ENCODE data around the gene SNX2.

The SNX2 gene

DNA sequence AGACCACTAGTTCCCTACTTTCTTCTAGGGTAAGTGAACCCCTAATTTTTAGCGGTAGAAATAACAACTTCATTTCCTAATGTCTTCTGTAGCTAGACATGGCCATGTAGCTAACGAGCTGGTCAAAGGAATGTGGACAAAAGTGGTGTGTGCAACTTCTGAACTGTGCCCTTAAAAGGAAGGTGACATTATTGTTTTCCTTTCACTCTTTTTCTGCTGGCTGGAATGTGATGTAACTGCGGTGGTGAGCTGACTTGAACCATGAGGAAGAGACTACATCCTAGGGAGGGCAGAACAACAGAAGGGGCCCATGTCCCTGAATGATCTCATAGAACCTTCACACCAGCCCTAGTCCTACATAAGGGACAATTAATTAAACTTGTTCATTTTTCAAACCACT, 1.3 kb upstream of the SNX2 start:
- no peak for DNase-seq

DNA sequence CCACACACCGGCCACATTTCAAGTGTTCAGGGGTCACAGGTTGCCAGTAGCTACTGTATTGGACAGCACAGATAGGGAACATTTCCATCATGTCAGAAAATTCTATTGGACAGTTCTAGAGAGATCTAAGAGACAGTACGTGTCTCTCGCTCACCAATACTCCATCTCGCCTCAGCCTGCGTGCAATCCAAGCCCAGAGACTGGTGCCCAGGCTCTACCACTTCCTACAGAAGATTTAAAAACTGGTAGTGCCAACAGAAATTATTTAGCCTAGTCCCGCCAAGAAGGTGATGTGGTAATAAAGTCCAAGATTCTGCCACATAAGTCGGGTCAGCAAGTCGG, 390 bp upstream of the SNX2 start:
- DNase-seq: no peak

DNA sequence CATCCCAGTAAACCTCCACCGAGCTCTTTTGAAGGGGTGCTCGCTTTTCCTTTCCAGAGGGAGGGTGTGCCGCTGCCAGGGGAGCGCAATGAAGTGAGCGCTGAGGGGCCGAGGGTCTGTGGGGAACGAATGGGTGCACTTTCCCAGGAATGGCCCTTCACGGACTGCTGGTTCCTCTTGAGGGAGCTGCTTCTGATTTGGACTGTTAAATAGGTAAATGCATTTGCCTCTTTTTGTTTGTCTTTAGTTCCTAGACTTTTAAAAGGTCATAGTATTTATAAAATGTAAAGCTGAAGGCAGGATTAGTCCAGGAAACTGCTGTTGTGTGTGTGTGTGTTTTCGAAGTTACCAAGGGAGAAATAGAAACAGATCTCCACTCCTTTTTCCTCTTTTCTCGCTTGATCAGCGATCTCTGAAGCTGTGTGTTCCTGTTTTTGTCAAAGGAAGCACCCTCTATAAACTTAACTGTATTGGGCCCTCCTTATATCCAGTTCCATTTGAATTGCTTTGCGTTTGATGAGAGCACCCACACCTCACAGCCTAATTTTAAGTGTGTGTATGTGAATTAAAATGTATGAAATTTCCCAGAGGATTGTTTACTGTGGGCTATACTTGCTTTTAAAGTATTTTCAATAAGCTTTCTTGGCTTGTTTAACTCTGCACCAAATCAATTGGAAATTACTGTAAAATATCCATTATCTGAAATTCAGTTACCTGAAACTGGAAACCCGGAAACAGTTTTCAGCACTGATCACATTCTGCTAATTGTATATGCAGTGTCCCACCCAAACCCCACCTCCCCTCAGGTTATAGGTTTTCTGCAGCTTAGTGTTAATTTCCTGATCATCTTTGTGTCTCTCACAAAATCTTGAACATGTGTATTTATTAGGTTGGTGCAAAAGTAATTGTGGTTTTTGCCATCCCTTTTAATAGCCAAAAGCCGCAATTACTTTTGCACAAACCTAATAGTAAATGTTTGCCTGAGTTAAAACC, 966 bp downstream of the SNX2 start:
- no peak for DNase-seq

DNA sequence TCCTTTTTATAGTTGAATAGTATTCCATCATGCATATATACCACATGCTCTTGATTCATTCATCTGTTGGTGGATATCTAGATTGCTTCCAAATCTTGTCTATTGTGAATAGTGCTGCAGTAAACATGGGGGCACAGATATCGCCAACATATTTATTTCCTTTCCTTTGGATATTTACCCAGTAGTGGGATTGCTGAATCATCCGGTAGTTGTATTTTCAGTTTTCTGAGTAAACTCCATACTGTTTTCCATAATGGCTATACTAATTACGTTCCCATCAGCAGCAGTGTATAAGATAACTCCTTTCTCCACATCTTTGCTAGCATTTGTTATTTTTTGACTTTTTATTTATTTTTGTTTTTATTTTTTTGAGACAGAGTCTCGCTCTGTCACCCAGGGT, 3.3 kb downstream of the SNX2 start:
- DNase-seq: no peak

DNA sequence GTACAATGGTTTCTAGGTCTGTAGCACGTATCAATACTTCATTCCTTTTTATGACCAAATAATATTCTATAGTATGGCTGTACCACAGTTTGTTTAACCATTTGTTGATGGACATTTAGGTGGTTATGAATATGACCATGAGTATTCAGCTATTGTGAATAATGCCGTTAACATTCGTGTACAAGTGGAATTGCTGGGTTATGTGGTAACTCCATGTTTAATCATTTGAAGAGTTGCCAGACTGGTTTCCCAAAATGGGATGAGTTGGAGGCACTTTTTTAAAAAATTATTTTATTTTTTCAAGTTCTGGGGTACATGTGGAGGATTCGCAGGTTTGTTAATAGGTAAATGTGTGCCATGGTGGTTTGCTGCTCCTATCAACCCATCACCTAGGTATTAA, 4.6 kb downstream of the SNX2 start:
- no peak for DNase-seq

DNA sequence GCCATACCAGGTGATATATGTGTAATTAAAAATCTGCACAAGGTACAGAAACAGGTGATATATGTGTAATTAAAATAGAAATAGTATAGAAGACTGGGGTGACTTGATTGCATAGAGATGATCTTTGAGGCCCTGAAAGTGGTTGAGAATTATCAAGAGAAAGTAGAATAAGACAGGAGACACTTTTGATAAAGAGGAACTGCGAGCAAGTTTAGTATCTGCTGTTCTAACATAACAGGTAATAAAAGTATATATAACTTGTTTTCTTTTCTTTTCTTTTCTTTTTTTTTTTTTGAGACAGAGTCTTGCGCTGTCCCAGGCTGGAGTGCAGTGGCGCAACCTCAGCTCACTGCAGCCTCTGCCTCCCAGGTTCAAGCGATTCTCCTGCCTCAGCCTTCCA, 5.4 kb downstream of the SNX2 start:
- no peak for DNase-seq

DNA sequence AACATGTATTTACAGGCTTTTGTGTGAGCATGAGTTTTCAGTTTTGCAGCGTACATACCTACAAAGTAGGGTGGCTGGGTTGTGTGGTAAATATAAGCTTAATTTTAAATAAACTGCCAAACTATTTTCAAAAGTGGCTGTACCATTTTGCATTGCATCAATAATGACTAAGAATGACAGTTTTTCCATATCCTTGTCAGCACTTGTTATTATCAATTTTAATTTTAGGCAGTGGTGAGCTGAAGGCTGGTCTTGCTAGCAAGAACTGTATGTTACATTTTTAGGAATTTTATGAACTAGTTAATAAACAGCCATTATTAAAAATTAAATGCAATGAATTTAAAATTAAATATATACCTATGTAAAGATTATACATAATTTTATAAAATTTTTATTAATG, 6.6 kb downstream of the SNX2 start:
- no peak for DNase-seq

DNA sequence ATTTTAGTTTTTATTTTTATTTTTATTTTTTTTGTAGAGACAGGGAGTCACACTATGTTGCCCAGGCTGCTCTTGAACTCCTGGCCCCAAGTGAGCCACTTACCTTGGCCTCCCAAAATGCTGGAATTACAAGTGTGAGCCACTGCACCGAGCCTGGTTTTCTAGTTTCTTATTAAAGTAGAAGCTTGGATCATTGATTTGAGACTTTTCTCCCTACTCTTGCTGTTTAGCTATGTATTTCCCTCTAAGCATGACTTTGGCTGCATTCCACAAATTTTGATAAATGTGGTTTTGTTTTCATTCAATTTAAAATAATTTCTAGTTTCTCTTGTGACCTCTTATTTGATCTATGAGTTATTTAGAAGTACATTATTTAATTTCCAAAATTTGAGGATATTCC, 10.4 kb downstream of the SNX2 start:
- DNase-seq: no peak

DNA sequence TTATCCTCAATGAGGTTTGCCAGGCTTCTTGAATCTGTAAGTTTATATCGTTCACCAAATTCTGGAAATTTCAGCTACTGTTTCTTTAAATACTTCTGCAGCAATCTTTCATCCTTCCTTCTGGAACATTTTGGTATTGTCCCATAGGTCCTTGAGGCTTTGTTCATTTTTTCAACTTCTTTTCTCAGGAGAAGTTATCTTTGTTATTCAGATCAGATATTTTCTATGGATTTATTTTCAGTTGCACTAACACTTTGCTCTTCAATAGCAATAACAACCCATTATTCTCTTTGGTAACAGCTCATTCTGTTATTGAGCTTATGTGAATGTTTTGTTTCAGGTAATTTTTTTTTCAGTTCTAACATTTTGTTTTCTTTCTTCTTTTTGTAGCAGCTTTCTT, 13.5 kb downstream of the SNX2 start:
- no peak for DNase-seq

DNA sequence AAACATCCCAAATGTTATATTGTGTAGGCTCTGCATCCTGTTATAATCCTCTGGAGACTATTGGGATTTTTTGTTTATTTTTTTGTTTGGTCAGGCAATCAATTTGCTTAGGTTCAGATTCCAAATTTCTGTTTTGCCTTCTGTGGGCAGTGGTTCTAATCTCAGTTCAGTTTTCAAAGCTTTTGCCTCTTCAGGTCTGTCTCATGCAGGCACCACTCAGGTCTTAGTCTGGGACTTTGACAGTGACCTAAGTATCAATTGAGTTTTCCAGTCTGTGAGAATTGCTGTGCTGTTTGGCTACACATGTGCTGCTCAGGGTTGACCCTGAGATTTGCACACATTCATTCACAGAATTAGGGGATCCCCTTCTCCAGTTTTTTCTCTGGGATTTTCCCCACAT, 14.1 kb downstream of the SNX2 start:
- DNase-seq: no peak

DNA sequence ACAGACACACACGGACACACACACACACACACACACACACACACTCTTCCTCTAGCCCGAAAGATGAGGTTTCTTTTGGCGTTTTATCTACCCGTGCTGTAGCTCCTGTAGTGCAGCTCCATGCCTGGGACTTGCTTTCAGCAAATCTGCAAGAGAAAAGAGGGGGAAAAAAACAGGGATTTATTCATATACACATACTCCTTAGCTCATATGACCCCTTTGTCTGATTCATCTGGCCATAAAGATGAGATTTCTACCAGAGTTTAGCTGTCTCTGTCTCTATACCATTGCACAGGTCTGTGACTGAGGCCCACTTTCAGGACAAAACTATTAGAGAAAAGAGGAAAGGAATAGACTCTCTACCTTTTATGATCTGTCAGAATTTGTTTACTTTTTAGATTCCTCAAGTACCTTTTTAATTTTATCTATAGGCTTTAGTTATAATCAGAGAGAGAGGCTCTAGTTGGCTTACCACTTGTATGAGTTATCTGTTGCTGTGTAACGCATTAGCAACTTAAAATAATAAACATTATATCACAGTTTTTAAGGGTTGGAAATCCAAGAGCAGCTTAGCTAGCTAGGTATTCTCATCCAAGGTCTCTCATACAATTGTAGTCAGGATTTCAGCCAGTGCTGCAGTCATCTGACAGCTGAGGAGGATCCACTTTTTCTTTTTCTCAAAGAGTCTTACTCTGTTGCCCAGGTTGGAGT, 14.7 kb downstream of the SNX2 start:
- no peak for DNase-seq

DNA sequence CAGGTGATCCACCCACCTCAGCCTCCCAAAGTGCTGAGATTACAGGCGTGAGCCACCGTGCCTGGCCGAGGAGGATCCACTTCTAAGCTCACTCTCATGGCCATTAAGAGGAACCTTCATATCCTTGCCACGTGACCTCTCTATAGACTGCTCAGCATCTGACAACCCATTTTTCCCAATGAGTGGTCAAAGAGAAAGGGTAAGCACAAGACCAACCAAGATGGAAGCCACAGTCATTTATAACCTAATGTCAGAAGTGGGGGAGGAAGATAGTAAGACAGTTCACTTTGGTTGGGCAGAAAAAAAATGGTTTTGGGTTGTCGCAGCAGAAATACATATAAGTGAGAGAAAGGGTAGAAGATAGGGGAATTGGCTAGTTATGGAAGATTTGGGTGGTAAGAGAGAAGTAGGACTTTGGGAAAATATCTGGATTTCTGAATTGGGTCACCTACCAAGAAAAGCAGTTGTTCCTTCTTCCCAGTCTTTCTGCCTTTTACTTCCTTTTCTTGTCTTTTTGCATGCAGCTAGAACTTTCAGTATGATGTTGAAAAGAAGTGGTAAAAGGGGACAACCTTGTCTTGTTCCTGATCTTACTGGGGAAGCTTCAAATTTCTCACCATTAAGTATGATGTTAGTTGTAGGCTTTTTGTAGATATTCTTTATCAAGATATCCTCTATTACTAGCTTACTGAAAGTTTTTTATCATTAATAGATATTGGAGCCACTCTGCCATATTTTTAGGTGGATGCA, 15.6 kb downstream of the SNX2 start:
- no peak for DNase-seq

DNA sequence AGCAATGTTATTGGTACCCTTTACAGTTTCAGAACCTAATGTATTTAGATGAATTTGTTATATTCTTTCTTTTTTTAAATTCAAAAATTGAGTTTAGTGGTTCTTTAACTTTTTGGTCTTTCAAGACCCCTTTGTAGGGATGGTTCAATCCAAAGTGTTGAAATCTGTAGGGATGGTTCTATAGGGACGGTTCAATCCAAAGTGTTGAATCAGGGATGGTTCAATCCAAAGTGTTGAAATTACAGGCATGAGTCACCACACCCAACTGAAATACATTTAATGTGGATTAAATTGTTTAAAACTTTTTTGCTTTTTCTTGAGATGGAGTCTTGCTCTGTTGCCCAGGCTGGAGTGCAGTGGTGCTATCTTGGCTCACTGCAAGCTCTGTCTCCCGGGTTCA, 30.6 kb downstream of the SNX2 start:
- DNase-seq: peak; percentile 58

DNA sequence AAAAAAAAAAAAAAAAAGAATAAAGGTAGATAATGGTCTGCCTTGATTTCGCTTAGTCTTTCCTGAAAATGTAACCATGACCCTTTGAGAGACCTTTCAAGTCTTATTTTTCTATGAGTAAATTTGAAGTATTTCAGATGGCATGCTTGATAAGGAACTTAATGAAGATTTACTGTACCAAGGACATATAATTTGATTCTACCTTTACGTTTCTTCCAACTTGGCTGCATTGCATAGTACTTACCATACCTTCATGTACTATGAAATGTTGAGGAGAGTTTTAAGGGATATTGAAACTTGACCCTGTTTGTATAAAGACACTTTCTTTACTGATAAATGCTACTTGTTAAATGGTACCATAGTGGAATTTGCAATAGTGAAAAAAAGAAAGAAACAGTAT, 35.5 kb downstream of the SNX2 start:
- DNase-seq: no peak

DNA sequence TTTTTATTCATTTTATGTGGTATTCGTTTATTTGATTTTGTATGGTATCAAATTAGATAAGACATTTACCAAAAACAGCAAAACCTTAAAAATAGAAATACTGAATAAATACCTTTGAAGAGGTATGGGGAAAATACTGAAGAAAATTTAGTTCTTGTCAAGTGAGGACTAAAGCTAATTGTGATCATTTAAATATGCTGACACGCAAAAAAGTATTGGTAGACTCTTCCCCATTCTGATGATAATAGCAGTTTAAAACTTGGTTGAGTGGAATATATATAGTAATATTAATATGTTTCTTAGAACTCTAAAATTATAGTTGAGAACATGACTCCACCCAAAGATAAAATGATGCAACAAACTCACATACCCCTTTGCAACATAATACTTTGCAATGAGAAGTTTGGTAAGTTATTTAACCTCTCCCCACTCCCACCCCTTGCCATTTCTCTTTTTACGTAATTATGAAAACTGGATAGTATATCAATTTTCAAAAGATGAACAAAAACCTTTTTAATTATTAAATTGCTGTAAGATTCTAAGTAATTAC, 40.4 kb downstream of the SNX2 start:
- no peak for DNase-seq

DNA sequence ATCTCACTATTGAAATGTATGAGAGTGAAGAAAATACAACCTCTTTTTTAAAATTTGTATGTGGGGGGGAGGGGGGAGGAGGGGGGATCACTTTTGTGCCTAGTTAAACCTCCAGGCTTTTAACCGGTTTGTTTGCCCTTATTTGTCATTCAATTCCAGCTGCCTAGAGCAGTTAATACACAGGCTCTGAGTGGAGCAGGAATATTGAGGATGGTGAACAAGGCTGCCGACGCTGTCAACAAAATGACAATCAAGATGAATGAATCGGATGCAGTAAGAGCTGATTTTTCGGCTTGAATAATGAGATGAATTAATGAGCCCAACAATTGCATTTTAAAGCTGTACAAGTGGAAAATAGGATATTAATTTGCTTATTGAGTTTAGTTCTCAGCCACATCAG, 41.9 kb downstream of the SNX2 start:
- DNase-seq: no peak

DNA sequence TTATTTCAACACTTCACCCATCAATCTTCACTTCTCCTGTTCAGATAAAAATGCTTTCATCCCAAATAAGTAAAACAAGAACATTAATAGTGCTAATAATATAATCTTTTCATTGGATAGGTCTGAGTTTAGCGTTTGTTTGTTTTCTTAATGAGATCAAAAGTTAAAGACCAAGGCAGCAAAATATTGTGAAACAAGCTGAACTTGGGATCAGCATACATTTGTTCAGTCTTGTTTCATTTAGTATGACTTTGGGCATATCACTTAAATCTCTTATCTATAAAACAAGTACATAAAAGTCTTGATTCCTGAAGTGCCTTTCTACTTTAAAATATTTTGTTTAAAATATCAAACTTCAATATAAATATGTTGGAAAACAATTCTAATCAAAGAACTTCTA, 57.1 kb downstream of the SNX2 start:
- DNase-seq: no peak

DNA sequence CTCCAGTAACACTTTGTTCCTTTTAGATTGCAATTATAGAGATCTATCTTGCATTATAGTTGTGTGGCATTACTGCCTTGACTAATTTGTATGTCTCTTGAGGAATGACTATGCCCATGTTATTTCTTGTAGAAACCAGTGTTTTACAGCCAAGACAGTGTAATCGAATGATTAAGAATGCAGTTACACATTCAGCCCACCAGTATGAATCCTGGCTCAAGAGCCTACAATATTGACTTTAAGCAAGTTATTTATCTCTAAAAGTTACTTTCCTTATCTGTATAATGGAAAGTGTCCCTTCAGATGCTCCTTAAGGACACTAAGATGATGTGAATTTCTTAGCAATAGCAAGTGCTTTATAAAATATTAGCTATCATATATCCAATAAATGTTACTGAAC, 60.8 kb downstream of the SNX2 start:
- no peak for DNase-seq

DNA sequence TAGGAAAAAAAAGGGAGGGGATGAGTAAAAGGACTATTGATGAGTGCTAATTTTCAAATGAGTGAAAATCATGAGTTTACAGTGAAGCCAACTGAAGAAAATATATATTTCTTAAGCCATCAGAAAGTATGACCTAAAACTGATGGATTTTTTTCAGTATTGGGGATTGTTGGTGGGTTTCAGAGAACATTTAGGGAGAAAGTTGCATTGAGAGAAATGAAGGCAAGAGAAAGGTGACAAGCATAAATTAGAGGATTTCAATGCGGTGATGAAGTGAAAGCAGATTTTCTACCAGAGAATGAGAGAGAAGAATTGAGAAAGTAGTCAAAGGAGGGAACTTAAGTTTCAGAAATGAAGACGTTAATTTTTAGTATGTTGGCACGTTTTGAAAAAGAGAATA, 62.1 kb downstream of the SNX2 start:
- DNase-seq: no peak

DNA sequence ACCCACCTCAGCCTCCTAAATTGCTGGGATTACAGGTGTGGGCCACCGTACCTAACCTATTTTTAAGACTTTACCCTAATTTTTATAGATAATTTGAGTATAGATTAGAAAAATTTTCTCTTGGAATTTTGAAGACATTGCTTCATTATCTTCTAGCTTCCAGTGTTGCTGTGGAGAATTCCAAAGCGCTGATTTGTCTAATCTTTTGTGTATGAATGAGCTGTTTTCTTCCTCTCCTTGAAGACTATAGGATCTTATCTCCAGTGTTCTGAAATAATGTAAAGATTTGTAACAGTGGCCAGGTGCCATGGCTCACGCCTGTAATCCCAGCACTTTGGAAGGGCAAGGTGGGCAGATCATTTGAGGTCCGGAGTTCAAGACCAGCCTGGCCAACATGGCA, 64.9 kb downstream of the SNX2 start:
- DNase-seq: no peak

DNA sequence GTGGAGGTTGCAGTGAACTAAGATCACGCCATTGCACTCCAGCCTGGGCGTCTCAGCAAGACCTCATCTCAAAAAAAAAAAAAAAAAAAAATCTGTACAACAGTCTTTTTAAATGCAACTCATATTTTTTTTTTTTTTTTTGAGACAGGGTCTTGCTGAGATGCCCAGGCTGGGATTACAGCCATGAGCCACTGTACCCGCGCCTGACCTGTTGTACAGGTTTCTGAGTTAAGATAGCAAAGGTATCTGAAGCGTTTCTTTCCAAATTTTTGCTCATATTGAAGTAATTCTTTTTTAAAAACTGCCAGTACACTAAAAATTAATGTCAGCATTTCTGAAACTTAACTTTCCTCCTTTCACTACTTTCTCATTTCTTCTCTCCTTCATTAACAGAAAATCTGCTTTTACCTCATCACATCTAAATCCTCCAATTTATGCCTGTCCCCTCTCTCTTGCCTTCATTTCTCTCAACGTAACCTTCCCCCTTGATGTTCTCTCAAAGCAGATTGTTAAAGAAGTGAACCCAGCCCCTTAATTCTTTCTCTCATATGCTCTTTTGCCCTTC, 67.2 kb downstream of the SNX2 start:
- no peak for DNase-seq

DNA sequence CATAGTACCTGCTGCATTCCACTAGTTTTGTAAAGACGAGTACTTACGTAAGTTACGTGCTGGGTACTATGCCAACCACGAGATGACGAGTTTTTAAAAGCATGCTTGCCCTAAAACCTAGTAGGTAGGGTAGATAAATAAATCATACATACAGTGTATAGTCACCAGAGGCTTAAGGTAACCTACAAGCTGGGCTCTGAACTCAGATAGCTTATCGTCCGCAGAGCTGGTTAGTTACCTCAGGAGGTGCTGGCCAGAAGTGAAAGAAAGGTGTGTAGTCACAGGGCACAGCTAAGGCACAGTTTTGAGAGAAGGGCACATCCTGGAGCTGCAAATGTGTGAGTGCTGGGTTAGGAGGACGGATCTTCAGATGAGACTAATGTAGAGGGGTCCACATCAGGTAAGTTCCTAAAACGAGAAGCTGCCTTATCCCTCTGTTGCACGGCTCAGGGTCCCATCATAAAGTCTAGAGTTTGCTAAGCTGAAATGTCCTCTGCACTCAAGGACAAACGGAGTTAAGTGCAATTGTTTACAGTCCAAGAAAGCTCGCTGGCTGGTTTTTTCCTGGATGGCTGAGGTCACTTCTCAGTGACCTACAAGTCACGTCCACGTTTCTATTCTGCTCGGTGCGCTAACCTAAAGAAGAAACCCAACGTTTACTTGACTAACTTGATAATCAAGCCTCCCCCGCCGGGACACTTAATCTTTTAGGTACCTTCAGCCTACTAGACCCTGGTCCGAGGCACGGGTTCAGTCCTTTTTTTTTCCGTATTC, 69.4 kb downstream of the SNX2 start:
- no peak for DNase-seq

DNA sequence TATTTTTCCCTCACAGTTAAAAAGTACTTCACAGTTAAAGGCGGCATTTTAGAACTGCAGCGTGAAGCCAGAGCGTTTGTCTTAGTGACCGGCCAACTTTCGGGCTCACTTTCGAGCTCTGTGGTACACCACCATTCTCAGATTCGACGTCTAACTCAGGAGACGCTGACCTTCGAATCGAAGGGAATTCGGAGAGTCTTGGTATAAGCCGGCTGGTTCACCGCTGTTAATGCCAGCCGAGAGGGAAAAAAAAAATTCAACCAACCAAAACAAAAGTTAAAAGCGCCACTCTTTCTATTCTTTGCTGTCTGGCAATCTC, 70.0 kb downstream of the SNX2 start:
- no peak for DNase-seq

Measured in fibroblast of skin of right biceps (primary cell).